NK-92 treated with Interleukin-12 subunit alpha and Interleukin-12 subunit beta, amount 100 ng/mL, for 24 hours (cell line): Measurements from ENCODE around the gene OR2J3.
"Not testable (repeated sequence)": the region's sequence is repeated elsewhere in the genome, so short reads cannot be mapped to it uniquely, and the experiment has no call there.

Source experiments
- DNase-seq: peaks from one replicate; lab custom pipeline; 2025; lab: John Stamatoyannopoulos, UW

The OR2J3 gene

DNA sequence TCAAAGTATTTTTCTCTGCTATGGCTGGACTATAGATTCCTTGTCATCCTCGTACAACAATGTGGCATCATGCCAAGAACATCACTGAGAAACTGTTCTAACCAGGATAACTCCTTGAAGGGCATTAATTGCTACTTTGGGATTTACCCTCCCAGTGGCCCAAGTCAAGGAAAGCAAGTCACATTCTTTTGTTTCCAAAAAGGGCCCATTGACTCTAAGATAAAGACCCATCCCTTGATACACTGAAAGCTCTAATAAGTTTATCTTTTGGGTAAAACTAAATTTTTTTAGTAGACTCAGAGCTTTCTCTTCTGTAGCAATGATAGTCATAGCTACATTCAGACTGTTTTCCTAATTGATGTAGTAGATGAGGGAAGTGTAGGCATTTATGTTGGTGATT, at the start of gene OR2J3:
Gene OR2J3 (plus strand): TSS at position 301 of the 400 bp plus-strand sequence. CDS start 3,833 bp downstream, outside the sequence.
- DNase-seq: no peak

DNA sequence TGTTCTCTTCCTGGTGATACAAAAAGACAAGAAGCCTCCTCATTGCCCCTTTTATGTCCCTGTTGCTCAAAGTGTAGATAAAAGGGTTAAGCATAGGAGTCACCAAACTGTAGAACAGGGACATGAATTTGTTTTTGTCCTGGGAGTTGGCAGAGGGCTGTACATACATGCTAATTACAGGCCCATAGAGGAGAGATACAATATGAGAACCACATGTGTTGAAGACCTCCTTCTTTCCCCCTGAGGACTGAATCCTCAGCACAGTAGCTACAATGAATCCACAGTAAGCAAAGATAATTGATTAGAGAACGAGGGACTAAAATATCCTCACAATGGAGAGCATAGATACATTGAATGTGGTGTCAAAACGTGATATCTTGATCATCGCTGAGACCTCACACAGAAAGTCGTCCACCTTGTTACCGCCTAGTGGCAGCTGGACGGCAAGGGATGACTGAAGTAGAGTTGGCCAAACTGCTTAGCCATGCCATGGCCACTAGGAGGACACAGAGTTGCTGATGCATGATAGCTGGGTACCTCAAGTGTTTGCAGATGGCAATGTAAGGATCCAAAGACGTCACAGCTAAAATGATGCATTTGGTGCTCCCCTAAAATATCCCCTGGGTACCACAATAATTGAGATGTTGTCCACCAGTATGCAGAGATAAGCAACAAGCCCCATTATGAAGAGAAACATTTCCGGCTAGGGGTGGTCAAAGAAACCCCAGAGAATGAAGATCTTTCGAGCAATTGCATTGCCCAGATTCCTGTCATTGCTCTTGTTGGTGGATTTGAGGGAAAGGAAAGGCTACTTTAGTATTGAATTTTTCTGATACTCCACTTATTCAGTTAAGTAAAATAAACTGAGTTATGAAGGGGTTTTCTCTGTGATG, 35.8 kb upstream of the OR2J3 start:
- no peak for DNase-seq

DNA sequence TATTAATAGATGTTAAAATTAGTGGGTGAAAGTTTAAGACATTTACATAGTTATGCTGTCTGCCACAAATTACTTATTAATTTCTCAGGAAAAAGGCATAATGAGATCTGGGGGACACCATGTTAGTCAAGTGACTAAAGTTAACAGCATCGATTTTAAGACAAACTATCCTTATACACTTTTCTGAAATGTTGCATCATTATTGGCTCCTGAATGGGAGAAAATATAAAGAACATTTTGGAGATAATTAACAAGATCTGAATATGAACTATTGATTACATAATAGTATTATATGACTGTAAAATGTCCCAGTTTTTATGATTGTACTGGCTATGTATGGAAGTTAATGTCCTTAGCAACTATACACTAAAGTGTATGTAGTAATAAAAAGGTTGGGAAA, 28.7 kb upstream of the OR2J3 start:
- no peak for DNase-seq

DNA sequence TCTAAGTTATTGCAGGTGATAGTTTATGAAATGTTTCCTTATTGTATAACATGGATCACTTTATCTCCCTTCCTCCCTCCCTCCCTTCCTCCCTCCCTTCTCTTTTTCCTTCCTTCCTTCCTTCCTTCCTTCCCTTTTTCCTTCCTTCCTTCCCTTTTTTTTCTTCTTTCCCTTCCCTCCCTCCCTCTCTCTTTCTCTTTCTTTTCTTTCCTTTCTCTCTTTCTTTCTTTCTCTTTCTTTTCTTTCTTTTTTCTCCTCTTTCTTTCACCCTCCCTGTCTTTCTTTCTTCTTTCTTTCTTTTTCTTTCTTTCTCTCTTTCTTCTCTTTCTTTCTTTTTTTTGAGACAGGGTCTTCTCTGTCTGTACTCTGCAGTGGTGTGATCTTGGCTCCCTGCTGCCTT, 26.5 kb upstream of the OR2J3 start:
- DNase-seq: no peak

DNA sequence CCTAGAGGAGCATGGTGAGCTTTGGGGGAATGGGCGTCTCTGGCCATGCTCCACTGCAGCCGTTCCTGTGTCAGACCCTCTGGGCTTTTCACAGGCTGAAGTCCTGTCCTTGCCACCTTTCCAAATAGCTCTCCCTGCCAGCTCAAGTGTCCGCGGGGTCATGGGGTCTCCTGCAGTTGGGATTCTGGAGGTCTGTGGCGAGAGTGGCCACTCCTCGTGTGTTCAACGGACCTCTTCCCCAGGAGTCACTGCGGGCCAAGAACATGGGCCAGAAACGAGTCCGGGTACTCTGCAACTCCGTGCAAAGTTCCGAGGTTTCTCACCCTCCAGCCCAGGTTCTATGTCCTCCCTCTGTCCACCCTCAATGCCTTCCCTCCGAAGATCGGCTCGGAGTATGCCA, 25.4 kb upstream of the OR2J3 start:
- no peak for DNase-seq

DNA sequence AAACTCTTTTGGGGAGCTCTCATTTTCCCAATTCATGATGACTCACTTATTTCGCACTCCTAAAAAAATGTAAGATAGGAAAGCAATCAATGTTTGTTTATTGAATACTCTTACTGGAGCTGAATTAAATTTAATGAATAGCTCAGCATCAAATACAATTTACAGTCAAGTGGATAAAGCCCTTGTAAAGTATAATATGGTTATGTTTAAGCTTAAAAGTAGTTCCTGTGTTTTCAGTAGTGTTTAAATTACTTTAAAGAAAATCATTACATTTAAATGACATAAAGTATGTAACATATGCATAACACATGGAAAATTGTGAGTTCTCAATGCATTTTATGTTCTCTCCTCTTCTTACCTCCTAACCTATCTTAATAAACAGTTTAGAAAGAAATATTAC, 20.6 kb upstream of the OR2J3 start, which contains the start of gene OR2B3:
Gene OR2B3 (minus strand): TSS at position 101 of the 400 bp plus-strand sequence. CDS start 65 bp downstream, at position 36.
- DNase-seq: no peak

DNA sequence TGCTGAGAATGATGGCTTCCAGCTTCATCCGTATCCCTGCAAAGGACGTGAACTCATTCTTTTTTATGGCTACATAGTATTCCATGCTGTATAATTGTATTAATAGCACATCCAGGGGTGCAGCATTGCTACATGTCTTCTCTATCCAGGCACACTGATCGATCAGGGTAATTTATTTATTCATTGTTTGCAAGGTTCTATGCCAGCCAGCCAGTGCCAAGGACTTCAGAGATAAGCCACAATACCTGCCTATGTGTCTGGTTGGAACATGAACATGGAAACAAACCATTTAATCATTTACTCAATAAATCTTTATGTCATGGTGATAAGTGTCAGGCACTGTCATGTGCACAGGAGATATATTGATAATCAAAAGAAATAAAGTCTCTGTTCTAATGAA, 14.9 kb upstream of the OR2J3 start:
- no peak for DNase-seq

DNA sequence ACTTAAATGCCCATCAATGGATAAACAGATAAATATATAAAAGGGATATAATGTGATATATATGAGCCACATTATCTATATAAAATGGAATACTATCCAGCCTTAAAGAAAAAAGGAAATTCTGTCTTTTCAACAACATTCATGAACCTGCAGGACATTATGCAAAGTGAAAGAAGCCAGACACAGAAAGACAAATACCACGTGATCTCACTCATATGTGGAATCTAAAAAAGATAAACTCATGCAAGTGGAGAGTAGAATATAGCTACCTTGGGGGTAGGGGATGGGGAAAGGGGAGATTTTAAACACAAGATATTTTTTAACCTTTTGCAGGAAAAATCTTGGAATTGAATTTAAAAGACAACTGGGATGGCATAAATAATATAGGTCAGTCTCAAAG, 10.1 kb upstream of the OR2J3 start:
- no peak for DNase-seq

DNA sequence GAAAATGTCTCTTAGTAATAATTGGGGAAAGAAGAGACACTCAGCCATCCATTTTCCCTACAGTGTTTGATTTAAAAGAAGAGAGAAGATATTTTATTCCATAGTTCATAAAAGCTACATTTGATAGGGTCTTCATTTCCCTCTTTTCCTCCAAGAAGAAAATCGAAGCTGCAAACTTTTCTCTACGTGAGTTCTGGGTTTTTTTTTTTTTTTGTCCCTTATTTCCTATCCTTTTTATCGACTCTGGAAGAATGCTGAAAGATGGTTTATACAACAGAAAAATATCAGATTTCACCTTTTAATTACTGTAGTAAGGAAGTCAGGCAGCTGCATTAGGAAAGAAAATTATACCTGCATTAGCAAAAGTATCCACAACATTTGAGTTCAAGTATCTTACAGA, 8.7 kb upstream of the OR2J3 start, which contains the start of gene OR2J1:
Gene OR2J1 (plus strand): TSS at position 301 of the 400 bp plus-strand sequence. CDS start 1,453 bp downstream, outside the sequence.
- DNase-seq: no peak

DNA sequence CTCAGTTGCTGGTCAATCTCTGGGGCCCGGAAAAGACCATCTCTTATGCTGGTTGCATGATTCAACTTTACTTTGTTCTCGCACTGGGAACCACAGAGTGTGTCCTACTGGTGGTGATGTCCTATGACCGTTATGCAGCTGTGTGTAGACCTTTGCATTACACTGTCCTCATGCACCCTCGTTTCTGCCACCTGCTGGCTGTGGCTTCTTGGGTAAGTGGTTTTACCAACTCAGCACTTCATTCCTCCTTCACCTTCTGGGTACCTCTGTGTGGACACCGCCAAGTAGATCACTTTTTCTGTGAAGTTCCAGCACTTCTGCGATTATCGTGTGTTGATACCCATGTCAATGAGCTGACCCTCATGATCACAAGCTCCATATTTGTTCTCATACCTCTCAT, 4.3 kb downstream of the OR2J3 start:
- no peak for DNase-seq

DNA sequence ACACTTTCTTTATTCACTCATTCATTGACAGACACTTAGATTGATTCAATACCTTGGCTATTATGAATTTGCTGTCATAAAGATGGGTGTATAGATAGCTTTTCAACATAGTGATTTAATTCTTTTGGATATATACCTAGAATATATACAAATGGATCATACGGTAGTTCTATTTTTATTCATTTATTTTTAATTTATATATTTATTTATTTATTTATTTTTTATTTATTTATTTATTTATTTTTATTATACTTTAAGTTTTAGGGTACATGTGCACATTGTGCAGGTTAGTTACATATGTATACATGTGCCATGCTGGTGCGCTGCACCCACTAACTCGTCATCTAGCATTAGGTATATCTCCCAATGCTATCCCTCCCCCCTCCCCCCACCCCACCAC, 7.1 kb downstream of the OR2J3 start:
- not testable (repeated sequence) for DNase-seq

DNA sequence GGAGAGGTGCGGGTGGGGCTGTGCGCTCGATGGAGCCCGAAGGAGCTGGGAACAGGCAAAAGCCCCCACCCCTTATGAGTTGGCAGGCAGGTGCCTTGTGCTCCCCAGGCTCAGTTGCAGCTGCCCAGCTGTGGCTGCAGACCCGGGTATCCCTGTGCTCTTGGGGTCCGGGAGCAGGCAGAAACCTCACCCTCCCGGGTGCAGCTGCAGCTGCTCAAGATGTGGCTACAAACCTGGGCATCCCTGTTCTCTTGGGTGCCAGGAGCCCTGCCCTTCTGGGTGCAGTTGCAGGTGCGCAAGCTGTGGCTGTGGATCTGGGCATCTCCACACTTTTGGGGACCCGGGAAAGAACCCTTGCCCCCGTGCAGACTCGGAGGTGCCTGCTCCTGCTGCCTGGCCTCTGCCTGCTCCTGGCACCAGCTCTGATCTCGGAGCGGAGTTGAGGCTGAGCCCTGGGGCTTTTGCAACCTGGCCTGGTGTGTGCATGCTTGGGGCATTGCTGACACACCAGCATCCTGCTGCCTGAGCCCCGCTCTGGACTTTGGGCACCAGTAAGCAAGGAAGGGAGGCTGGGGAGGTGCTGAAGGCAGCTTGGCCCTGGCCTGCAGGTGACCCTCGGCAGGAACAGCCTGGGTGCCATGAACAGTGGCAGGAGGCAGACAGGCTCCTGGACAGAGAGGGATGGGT, 21.6 kb downstream of the OR2J3 start:
- no peak for DNase-seq

DNA sequence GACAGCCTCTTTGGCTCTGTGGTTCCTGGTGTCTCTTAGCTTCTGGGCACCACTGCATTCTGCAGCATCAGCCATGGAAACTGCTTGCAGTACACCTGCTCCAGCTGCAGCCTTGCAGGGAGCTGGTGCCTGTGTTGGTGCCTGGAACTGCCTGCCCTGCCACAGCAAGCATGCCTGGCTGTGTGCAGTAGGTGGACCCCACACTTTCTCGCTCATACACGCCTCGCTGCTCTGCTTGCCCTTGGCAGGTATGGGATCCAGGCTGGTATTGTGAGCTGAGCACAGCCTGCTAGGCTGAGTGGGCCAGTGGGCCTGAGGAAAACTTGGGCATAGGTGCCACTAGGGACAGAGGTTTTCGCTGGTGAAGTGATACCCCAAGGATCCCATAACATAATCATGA, 22.8 kb downstream of the OR2J3 start:
- no peak for DNase-seq

DNA sequence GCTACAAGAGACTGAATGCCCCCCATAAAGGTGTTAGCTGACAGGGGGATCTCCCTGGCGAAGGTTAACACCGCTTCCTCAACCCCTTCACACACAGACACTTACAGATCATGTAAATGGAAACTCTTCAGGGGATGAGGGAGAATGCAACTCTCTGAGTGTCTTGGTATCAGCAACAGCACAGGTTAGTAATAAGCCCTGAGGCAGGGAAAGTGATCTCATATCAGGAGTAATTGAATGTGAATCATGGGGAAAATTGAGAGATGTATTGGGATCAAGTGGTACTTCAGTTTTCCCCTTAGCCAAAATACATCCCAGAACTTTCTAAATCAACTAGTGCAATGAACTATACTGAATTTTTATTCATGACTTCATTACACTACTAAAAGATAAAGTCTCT, 23.8 kb downstream of the OR2J3 start:
- DNase-seq: no peak

DNA sequence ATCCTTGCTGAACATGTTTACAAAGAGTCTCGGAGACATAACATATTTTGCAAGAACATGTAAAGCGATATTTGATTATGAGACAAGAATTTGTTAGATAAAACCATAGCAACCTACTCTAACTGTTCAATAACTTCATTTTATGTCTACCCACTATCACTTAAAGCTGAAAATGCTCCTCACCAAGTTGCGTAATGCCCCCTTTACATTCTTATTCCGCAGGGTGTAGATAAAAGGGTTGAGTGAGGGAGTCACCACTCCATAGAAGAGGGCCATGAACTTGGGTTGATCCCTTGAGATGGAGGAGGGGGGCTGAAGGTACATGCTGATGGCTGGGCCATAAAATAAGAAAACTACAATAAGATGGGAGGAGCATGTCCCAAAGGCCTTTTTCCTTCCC, 29.9 kb downstream of the OR2J3 start:
- DNase-seq: no peak

DNA sequence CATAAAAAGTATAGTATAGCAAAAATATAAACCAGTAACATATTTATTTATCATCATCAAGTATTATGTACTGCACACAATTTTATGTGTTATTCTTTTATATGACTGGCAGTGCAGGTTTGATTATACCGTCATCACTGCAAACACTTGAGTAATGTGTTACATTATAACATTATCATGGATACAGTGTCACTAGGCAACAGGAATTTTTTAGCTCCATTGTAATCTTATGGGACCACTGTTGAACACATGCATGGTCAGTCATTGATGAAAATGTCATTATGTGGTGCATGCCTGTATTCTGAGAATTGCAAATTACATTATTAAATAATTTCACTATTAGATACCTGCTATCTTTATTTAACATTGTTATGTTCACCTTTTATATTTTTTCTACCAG, 33.7 kb downstream of the OR2J3 start:
- no peak for DNase-seq

DNA sequence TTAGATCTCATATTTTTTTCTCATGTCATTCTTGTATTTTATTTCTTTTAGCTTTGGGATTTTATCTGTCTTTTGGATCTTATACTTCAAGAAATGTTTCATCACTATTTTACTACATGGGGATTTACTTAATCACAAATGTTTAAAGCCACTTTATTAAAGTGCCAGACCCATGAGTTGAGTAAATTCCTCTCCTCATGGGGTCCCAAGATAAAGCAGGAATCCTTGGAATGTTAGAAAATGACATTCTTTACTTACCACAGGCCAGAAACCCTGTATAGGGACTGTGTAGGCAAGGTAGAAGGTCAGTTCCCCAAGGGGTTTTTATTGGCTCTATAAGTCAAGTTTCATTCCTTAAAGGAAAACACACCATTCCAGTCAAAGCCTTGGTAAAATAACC, 34.5 kb downstream of the OR2J3 start:
- no peak for DNase-seq

DNA sequence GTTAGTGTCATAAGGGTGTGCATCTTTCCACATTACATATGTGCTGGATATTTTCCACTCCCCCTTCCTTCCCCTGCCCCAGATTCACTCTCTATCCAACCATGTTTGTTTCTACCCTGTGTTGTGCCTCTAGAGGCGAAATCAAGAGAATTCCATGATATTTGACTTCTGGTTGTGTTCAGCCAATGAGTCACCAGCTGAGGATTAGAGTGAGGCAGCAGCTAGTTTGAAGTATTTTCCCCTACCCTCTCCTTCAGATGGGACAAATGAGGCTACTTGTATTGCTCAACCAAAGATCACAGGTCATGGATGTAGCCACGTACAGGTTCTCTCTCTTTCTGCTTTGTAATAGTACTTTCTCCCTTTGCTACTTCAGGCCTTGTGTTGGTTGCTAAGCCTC, 38.3 kb downstream of the OR2J3 start:
- DNase-seq: no peak

DNA sequence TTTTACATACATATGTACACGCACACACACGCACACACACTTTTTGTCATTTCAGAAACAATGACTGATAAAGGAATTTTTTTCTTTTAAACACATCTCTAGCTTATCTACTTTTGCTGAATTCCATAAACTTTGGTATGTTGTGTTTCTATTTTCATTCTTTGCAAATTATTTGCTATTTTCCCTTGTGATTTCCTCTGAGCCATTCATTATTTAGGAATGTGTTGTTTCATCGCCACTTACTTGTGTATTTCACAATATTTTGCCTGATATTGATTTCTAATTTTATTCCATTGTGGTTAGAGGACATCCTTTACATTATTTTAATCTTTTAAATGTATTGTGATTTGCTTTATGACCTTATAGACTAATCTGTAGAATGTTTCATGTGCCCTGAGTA, 39.2 kb downstream of the OR2J3 start:
- no peak for DNase-seq

DNA sequence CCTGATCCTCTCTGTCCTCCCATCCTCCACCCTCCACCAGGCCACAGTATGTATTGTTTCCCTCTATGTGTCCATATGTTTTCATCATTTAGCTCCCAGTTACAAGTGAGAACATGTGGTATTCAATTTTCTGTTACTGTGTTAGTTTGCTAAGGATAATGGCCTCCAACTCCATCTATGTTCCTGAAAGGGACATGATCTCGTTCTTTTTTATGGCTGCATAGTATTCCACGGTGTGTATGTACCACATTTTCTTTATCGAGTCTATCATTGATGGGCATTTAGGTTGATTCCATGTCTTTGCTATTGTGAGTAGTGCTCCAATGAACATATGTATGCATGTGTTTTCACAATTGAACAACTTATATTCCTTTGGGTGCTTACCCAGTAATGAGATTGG, 41.6 kb downstream of the OR2J3 start:
- DNase-seq: not testable (repeated sequence)

DNA sequence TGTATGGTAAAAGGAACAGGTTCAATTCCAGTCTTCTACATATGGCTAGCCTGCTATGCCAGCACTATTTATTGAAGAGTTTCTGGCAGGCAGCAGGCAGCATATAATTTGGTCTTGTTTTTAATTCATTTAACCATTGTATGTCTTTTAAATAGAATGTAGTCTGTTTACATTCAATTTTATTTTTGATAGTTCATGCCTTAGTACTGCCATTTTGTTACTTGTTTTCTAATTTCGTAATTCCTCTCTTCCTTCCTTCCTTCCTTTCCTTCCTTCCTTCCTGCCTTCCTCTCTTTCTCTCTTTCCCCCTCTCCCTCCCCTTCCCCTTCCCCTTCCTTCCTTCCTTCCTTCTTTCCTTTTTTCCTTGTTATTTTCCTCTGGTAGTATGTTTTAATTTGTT, 45.2 kb downstream of the OR2J3 start:
- DNase-seq: no peak

DNA sequence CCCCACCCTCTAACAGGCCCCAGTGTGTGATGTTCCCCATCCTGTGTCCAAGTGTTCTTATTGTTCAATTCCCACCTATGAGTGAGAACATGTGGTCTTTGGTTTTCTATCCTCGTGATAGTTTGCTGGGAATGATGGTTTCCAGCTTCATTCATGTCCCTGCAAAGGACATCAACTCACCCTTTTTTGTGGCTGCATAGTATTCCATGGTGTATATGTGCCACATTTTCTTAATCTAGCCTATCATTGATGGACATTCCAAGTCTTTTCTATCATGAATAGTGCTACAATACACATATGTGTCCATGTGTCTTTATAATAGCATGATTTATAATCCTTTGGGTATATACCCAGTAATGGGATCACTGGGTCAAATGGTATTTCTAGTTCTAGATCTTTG, 47.3 kb downstream of the OR2J3 start:
- DNase-seq: not testable (repeated sequence)

DNA sequence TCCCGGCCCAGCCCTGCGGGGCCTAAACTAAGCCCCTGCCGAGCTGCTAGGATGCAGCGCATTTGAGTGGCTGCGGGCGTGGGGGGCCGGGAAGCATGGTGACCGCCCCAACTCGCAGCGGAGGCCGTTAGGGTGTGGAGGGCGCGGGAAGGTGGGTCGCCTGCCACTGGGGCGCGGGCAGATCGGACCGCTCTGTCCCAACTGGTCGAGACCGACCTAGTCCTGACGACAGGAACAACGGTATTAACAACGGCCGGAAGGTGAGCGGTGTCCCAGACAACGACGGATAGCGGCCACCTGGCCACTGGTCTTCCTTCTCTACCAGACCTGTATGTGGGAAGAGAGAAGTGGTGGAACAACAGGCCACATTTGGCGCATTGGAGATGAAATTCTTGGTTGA, 52.1 kb downstream of the OR2J3 start:
- not testable (repeated sequence) for DNase-seq
